Sigmoid colon (tissue), 4 donors: ENCODE measurements around the gene DRD1.

ENCODE experiments used
- POLR2A ChIP-seq, 2 donors: fragments of 450-650 bp; IDR thresholded peaks; one replicate each; pipeline ENCODE4 v1.6.1; 2016; ENCODE audit warnings: antibody characterized with exemption in 2 of 2, mild to moderate bottlenecking in 2 of 2, moderate library complexity in 2 of 2
- POLR2AphosphoS5 ChIP-seq, 4 donors: sonication (generic); formaldehyde crosslinking; IDR thresholded peaks; one replicate each; pipeline ENCODE4 v1.6.1; 2017; ENCODE audit warnings: antibody characterized with exemption in 4 of 4
- TF ChIP-seq, protein P1 (sequence below), 4 experiments: fragments of 450-650 bp in 3 of 4; fragments of 200-600 bp in 1 of 4; IDR thresholded peaks; one replicate each; pipeline ENCODE4 v1.5.1; 2016 to 2019; ENCODE audit warnings: antibody characterized with exemption in 4 of 4, mild to moderate bottlenecking in 3 of 4, moderate library complexity in 2 of 4

DNA sequence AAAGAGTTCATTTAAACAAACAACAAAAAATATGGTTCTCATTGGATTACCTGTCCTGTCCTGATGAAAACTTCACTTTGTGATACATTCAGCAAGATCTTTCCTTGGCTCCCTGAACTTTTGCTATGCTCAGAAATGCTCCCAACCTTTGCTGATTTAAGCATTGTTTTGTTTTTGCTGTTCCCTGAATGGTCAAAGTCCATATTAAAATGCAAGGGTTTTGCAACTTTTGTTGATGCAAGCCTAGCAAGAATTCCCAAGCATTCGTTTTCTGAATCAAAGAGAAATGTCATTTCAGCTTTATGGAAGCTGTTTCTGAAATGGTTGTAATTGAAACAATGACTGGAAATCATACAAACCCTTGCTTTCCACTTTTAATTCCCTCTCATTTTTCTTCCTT, 31.3 kb upstream of the DRD1 start:
- TF ChIP-seq, protein P1, sequence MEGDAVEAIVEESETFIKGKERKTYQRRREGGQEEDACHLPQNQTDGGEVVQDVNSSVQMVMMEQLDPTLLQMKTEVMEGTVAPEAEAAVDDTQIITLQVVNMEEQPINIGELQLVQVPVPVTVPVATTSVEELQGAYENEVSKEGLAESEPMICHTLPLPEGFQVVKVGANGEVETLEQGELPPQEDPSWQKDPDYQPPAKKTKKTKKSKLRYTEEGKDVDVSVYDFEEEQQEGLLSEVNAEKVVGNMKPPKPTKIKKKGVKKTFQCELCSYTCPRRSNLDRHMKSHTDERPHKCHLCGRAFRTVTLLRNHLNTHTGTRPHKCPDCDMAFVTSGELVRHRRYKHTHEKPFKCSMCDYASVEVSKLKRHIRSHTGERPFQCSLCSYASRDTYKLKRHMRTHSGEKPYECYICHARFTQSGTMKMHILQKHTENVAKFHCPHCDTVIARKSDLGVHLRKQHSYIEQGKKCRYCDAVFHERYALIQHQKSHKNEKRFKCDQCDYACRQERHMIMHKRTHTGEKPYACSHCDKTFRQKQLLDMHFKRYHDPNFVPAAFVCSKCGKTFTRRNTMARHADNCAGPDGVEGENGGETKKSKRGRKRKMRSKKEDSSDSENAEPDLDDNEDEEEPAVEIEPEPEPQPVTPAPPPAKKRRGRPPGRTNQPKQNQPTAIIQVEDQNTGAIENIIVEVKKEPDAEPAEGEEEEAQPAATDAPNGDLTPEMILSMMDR (IDR thresholded peaks at IDR 0.05) = no peak
- TF ChIP-seq POLR2A (IDR thresholded peaks at IDR 0.05) (no peak), POLR2AphosphoS5 (IDR thresholded peaks at IDR 0.05) (no peak)
